SK-N-SH treated with all-trans-retinoic acid at 6 μM for 48 hours (cell line): ENCODE measurements around the gene GPC2.

Source experiments
- ESRRG ChIP-seq: fragments of 250-450 bp; sonication (Bioruptor Pico); IDR thresholded peaks from 2 replicates; pipeline ENCODE4 v1.6.1; 2021; ENCODE audit warnings: mild to moderate bottlenecking
- ZC3H10 ChIP-seq: fragments of 250-450 bp; sonication (Bioruptor Pico); IDR thresholded peaks from 2 replicates; pipeline ENCODE4 v1.5.1; 2021; ENCODE audit warnings: mild to moderate bottlenecking, moderate library complexity
- ZFP3 ChIP-seq: fragments of 250-450 bp; sonication (Bioruptor Pico); IDR thresholded peaks from 2 replicates; pipeline ENCODE4 v1.5.0; 2020; ENCODE audit warnings: mild to moderate bottlenecking, moderate library complexity
- ZNF565 ChIP-seq: fragments of 450-650 bp; formaldehyde crosslinking; conservative IDR thresholded peaks from 2 replicates; pipeline ENCODE4 v1.5.0; 2020; ENCODE audit warnings: low read depth, mild to moderate bottlenecking, moderate library complexity
- TF ChIP-seq, protein P1 (sequence below): fragments of 250-450 bp; sonication (Bioruptor Pico); IDR thresholded peaks from 2 replicates; pipeline ENCODE4 v1.8.0; 2020; ENCODE audit warnings: mild to moderate bottlenecking, moderate library complexity, borderline replicate concordance
- TF ChIP-seq, protein P2 (sequence below): fragments of 250-450 bp; sonication (Bioruptor Pico); IDR thresholded peaks from 2 replicates; pipeline ENCODE4 v1.5.1; 2021; ENCODE audit warnings: mild to moderate bottlenecking, moderate library complexity
- TF ChIP-seq, protein P3 (sequence below): fragments of 250-450 bp; sonication (Bioruptor Pico); IDR thresholded peaks from 2 replicates; pipeline ENCODE4 v1.5.1; 2020; ENCODE audit warnings: low read depth, mild to moderate bottlenecking, moderate library complexity

DNA sequence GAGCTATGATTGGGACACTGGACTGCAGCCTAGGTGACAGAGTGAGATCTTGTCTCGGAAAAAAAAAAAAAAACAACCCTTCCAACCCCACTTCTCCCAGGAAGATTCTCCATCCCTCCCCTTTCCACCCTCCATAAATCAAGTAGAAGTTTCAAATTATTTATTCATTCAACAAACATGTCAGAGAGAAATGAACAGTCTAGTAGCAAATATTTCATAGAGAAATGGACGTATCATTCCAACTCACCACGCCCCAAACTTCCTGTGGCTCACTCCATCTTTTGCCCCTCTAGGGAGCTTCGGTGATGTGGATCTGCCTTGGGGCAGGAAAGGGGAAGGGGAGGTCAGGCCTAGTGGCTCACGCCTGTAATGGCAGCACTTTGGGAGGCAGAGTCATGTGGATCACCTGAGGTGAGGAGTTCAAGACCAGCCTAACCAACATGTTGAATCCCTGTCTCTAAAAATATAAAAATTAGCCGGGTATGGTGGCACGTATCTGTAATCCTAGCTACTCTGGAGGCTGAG lies 18.0 kb downstream of the GPC2 start:
- TF ChIP-seq ESRRG (CRISPR knock-in tag), result no peak
- TF ChIP-seq ZFP3 (CRISPR knock-in tag), result no peak
- TF ChIP-seq, protein P1, sequence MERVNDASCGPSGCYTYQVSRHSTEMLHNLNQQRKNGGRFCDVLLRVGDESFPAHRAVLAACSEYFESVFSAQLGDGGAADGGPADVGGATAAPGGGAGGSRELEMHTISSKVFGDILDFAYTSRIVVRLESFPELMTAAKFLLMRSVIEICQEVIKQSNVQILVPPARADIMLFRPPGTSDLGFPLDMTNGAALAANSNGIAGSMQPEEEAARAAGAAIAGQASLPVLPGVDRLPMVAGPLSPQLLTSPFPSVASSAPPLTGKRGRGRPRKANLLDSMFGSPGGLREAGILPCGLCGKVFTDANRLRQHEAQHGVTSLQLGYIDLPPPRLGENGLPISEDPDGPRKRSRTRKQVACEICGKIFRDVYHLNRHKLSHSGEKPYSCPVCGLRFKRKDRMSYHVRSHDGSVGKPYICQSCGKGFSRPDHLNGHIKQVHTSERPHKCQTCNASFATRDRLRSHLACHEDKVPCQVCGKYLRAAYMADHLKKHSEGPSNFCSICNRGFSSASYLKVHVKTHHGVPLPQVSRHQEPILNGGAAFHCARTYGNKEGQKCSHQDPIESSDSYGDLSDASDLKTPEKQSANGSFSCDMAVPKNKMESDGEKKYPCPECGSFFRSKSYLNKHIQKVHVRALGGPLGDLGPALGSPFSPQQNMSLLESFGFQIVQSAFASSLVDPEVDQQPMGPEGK (CRISPR knock-in tag), result no peak
- TF ChIP-seq, protein P2, sequence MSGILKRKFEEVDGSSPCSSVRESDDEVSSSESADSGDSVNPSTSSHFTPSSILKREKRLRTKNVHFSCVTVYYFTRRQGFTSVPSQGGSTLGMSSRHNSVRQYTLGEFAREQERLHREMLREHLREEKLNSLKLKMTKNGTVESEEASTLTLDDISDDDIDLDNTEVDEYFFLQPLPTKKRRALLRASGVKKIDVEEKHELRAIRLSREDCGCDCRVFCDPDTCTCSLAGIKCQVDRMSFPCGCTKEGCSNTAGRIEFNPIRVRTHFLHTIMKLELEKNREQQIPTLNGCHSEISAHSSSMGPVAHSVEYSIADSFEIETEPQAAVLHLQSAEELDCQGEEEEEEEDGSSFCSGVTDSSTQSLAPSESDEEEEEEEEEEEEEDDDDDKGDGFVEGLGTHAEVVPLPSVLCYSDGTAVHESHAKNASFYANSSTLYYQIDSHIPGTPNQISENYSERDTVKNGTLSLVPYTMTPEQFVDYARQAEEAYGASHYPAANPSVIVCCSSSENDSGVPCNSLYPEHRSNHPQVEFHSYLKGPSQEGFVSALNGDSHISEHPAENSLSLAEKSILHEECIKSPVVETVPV (CRISPR knock-in tag), result no peak
- no peak for TF ChIP-seq ZC3H10 (CRISPR knock-in tag)
- TF ChIP-seq, protein P3, sequence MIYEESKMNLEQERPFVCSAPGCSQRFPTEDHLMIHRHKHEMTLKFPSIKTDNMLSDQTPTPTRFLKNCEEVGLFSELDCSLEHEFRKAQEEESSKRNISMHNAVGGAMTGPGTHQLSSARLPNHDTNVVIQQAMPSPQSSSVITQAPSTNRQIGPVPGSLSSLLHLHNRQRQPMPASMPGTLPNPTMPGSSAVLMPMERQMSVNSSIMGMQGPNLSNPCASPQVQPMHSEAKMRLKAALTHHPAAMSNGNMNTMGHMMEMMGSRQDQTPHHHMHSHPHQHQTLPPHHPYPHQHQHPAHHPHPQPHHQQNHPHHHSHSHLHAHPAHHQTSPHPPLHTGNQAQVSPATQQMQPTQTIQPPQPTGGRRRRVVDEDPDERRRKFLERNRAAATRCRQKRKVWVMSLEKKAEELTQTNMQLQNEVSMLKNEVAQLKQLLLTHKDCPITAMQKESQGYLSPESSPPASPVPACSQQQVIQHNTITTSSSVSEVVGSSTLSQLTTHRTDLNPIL (CRISPR knock-in tag), result no peak
- no peak for TF ChIP-seq ZNF565 (CRISPR knock-in tag)
